HepG2 (cell line): ENCODE data around the gene RING1. TPM values are rescaled to one million over a fixed set of nuclear protein-coding genes. Genes with fewer than 3 reads are reported as not detected.

Source experiments
- BRCA1 ChIP-seq: sonication (generic); formaldehyde crosslinking; IDR thresholded peaks from 2 replicates; pipeline ENCODE4 v1.4.0; 2020; ENCODE audit warnings: missing genetic modification reagents
- EED ChIP-seq: sonication (generic); formaldehyde crosslinking; IDR thresholded peaks from 2 replicates; pipeline ENCODE4 v1.5.0; 2020; ENCODE audit warnings: mild to moderate bottlenecking, missing genetic modification reagents
- FOXP1 ChIP-seq, 2 experiments: fragments of 450-650 bp in 1 of 2; IDR thresholded peaks; 2 replicates each; pipeline ENCODE4 v1.6.1; 2017 to 2018; ENCODE audit warnings: antibody characterized with exemption in 1 of 2
- GATAD1 ChIP-seq: IDR thresholded peaks from 2 replicates; pipeline ENCODE4 v1.6.1; 2016; ENCODE audit warnings: missing genetic modification reagents, missing compliant biosample characterization
- IKZF4 ChIP-seq: sonication (generic); formaldehyde crosslinking; IDR thresholded peaks from 2 replicates; pipeline ENCODE4 v1.5.1; 2020; ENCODE audit warnings: borderline replicate concordance, mild to moderate bottlenecking, low read depth, missing genetic modification reagents; ENCODE audit errors: not compliant biosample characterization
- KAT7 ChIP-seq: IDR thresholded peaks from 2 replicates; pipeline ENCODE4 v1.6.1; 2018; ENCODE audit warnings: borderline replicate concordance, missing compliant biosample characterization
- MTA3 ChIP-seq: sonication (generic); formaldehyde crosslinking; IDR thresholded peaks from 2 replicates; pipeline ENCODE4 v1.4.0; 2020; ENCODE audit warnings: missing genetic modification reagents
- NR2C2 ChIP-seq: sonication (generic); formaldehyde crosslinking; IDR thresholded peaks from 2 replicates; pipeline ENCODE4 v1.4.0; 2020; ENCODE audit warnings: missing genetic modification reagents, mild to moderate bottlenecking, moderate library complexity, borderline replicate concordance
- PAWR ChIP-seq: sonication (generic); formaldehyde crosslinking; IDR thresholded peaks from 2 replicates; pipeline ENCODE4 v1.4.0; 2020; ENCODE audit warnings: missing genetic modification reagents, mild to moderate bottlenecking, borderline replicate concordance
- PRPF4 ChIP-seq: fragments of 200-400 bp; formaldehyde crosslinking; IDR thresholded peaks from 2 replicates; pipeline ENCODE4 v1.6.1; 2016; ENCODE audit warnings: low read length, low read depth; ENCODE audit not compliant: poor library complexity, severe bottlenecking
- ZBTB38 ChIP-seq: sonication (generic); formaldehyde crosslinking; IDR thresholded peaks from 2 replicates; pipeline ENCODE4 v1.5.1; 2020; ENCODE audit warnings: mild to moderate bottlenecking, missing genetic modification reagents
- ZMAT3 ChIP-seq: sonication (generic); formaldehyde crosslinking; conservative IDR thresholded peaks from 2 replicates; pipeline ENCODE4 v1.7.0; 2021; ENCODE audit warnings: missing genetic modification reagents
- ZNF20 ChIP-seq: sonication (generic); formaldehyde crosslinking; IDR thresholded peaks from 2 replicates; pipeline ENCODE4 v1.4.0; 2020; ENCODE audit warnings: mild to moderate bottlenecking, moderate library complexity, missing genetic modification reagents
- ZNF549 ChIP-seq: sonication (generic); formaldehyde crosslinking; IDR thresholded peaks from 2 replicates; pipeline ENCODE4 v1.5.0; 2020; ENCODE audit warnings: missing genetic modification reagents
- ZNF761 ChIP-seq: sonication (generic); formaldehyde crosslinking; conservative IDR thresholded peaks from 2 replicates; pipeline ENCODE4 v1.4.0; 2020; ENCODE audit warnings: mild to moderate bottlenecking, missing genetic modification reagents
- ZNF773 ChIP-seq: sonication (generic); formaldehyde crosslinking; IDR thresholded peaks from 2 replicates; pipeline ENCODE4 v1.4.0; 2020; ENCODE audit warnings: missing genetic modification reagents, borderline replicate concordance
- ZSCAN30 ChIP-seq: sonication (generic); formaldehyde crosslinking; IDR thresholded peaks from 2 replicates; pipeline ENCODE4 v1.5.0; 2020; ENCODE audit warnings: mild to moderate bottlenecking, missing genetic modification reagents
- polyA plus RNA-seq, 8 experiments: library from polyadenylated mRNA; depleted of rRNA in 3 of 8; stranded (reverse) in 7 of 8; unstranded in 1 of 8; fragments of >200 nt; fragmentation: Illumina TruSeq in 4 of 8; extraction: Trizol in 4 of 8; gene quantifications; 2 replicates each; pipeline versions ENCODE4 v1.2.1 to v1.2.3, GENCODE V29; 2011 to 2016; ENCODE audit warnings: low read depth in 4 of 8, missing spikeins in 1 of 8, mixed read lengths in 1 of 8; ENCODE audit not compliant: insufficient read depth in 1 of 8
- total RNA-seq, 5 experiments: library from RNA; depleted of rRNA; stranded (reverse); fragments of >200 nt; fragmentation: Illumina TruSeq; extraction: Trizol; gene quantifications; 2 replicates each; pipeline ENCODE4 v1.2.3, GENCODE V29; 2016; ENCODE audit warnings: low read depth in 1 of 5
- TF ChIP-seq, protein P1 (sequence below), 2 experiments: sonication (generic) in 1 of 2; formaldehyde crosslinking in 1 of 2; IDR thresholded peaks; 2 replicates each; pipeline versions ENCODE4 v1.5.1 to v1.6.1; 2011 to 2020; ENCODE audit warnings: borderline replicate concordance in 1 of 2, low read depth in 1 of 2, low read length in 1 of 2, mild to moderate bottlenecking in 1 of 2, missing genetic modification reagents in 1 of 2, moderate library complexity in 1 of 2
- TF ChIP-seq, protein P2 (sequence below), 2 experiments: fragments of 450-650 bp in 1 of 2; sonication (generic) in 1 of 2; formaldehyde crosslinking; IDR thresholded peaks; 2 replicates each; pipeline versions ENCODE4 v1.5.0 to v1.8.0; 2020 to 2022; ENCODE audit warnings: mild to moderate bottlenecking in 1 of 2, missing genetic modification reagents in 1 of 2
- TF ChIP-seq, protein P3 (sequence below): sonication (generic); formaldehyde crosslinking; IDR thresholded peaks from 2 replicates; pipeline ENCODE4 v1.4.0; 2020; ENCODE audit warnings: missing genetic modification reagents
- TF ChIP-seq, protein P4 (sequence below): sonication (generic); formaldehyde crosslinking; IDR thresholded peaks from 2 replicates; pipeline ENCODE4 v1.5.0; 2020; ENCODE audit warnings: mild to moderate bottlenecking, low read depth, missing genetic modification reagents, borderline replicate concordance
- TF ChIP-seq, protein P5 (sequence below): sonication (generic); formaldehyde crosslinking; IDR thresholded peaks from 2 replicates; pipeline ENCODE4 v1.4.0; 2020; ENCODE audit warnings: missing genetic modification reagents

RING1 gene
- total and polyA plus RNA-seq, 2 of the 13 experiments (the other 11 are each of a cell fraction or from before 2014, with no cell fraction given), result 23.9 to 33.6 TPM

DNA sequence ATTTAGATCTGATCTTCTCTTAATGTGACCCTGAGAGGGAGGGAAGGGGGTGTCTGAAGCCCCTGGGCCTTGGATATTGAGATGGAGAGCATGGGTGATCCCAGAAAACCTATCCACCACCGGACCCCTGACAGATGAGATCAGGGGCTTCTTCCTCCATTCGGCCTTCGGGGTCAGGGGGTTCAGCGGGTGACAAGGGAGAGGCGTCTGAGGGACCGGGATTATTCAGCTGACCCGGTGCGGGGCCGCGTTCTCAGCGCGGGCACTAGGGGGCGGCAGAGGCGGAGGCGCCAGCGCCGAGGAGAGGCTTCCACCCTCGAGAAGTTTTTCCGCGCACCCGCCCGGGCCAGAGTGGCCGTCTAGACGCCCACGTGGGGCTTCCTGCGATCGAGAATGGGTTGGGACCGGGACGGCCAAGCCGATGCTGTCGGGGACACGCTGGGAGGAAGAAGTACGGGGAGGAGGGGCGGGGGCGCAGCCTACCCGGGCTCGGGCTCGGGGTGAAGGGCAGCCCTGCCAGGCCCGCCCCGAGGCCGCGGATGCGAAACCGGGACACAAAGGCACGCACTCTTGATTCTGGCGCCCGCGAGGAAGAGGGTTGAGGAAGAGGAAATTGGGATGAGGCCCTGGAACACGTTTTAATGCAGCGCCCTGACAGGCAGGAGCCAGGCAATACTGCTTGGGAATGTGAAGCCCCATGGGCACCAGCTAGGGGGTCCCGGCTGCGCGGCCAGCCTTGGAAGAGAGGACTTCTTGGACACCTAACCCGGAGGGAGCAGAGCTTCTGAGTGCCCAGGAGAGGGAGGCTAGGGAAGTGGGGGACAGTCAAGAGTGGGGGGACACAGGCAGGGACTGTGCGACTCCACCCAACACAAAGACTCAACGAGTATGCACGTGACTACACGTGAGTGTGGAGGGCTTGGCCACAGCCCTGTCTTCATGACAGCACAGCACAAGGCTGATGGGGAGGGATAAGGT is 46.7 kb upstream of the RING1 start (continued):
- no peak for TF ChIP-seq FOXP1 (IDR thresholded peaks at IDR 0.05)
- no peak for TF ChIP-seq FOXP1 (CRISPR knock-in tag; IDR thresholded peaks at IDR 0.05)
- no peak for TF ChIP-seq ZBTB38 (CRISPR knock-in tag)
- no peak for TF ChIP-seq ZNF773 (CRISPR knock-in tag)
- no peak for TF ChIP-seq EED
- no peak for TF ChIP-seq PRPF4
- TF ChIP-seq IKZF4 (CRISPR knock-in tag), result peak; percentile 61
- TF ChIP-seq ZNF549 (CRISPR knock-in tag), result no peak
- TF ChIP-seq NR2C2, result peak; percentile 31; the same call in 1 of the 2 replicates
- TF ChIP-seq PAWR (CRISPR knock-in tag), result no peak
- TF ChIP-seq, protein P1, sequence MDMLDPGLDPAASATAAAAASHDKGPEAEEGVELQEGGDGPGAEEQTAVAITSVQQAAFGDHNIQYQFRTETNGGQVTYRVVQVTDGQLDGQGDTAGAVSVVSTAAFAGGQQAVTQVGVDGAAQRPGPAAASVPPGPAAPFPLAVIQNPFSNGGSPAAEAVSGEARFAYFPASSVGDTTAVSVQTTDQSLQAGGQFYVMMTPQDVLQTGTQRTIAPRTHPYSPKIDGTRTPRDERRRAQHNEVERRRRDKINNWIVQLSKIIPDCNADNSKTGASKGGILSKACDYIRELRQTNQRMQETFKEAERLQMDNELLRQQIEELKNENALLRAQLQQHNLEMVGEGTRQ (IDR thresholded peaks at IDR 0.05; ENCODE audit: low read depth, low read length), result no peak
- TF ChIP-seq, protein P1 (CRISPR knock-in tag; IDR thresholded peaks at IDR 0.05; ENCODE audit: borderline replicate concordance), result no peak
- no peak for TF ChIP-seq MTA3 (CRISPR knock-in tag)
- no peak for TF ChIP-seq ZSCAN30 (CRISPR knock-in tag)
- peak; percentile 62; the same call in 1 of the 2 replicates for TF ChIP-seq ZMAT3 (CRISPR knock-in tag)
- TF ChIP-seq, protein P2, sequence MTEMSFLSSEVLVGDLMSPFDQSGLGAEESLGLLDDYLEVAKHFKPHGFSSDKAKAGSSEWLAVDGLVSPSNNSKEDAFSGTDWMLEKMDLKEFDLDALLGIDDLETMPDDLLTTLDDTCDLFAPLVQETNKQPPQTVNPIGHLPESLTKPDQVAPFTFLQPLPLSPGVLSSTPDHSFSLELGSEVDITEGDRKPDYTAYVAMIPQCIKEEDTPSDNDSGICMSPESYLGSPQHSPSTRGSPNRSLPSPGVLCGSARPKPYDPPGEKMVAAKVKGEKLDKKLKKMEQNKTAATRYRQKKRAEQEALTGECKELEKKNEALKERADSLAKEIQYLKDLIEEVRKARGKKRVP (CRISPR knock-in tag; IDR thresholded peaks at IDR 0.05), result no peak
- peak; percentile 15; the same call in 1 of the 2 replicates for TF ChIP-seq GATAD1 (CRISPR knock-in tag)
- no peak for TF ChIP-seq BRCA1 (CRISPR knock-in tag)
- TF ChIP-seq KAT7 (CRISPR knock-in tag), result no peak
- TF ChIP-seq, protein P3, sequence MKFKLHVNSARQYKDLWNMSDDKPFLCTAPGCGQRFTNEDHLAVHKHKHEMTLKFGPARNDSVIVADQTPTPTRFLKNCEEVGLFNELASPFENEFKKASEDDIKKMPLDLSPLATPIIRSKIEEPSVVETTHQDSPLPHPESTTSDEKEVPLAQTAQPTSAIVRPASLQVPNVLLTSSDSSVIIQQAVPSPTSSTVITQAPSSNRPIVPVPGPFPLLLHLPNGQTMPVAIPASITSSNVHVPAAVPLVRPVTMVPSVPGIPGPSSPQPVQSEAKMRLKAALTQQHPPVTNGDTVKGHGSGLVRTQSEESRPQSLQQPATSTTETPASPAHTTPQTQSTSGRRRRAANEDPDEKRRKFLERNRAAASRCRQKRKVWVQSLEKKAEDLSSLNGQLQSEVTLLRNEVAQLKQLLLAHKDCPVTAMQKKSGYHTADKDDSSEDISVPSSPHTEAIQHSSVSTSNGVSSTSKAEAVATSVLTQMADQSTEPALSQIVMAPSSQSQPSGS (CRISPR knock-in tag), result no peak
- no peak for TF ChIP-seq ZNF761 (CRISPR knock-in tag)
- TF ChIP-seq, protein P4, sequence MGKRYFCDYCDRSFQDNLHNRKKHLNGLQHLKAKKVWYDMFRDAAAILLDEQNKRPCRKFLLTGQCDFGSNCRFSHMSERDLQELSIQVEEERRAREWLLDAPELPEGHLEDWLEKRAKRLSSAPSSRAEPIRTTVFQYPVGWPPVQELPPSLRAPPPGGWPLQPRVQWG (CRISPR knock-in tag), result no peak
- TF ChIP-seq, protein P5, sequence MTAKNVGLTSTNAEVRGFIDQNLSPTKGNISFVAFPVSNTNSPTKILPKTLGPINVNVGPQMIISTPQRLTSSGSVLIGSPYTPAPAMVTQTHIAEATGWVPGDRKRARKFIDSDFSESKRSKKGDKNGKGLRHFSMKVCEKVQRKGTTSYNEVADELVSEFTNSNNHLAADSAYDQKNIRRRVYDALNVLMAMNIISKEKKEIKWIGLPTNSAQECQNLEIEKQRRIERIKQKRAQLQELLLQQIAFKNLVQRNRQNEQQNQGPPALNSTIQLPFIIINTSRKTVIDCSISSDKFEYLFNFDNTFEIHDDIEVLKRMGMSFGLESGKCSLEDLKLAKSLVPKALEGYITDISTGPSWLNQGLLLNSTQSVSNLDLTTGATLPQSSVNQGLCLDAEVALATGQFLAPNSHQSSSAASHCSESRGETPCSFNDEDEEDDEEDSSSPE (CRISPR knock-in tag), result peak; percentile 61; the same call in 1 of the 2 replicates
- no peak for TF ChIP-seq ZNF20 (CRISPR knock-in tag)
